ENCODE results near the gene TARBP1.

GRCh38 chr1:234477386-234478151, 1.4 kb downstream of the TARBP1 start:
- TF ChIP-seq MEIS1 (CRISPR knock-in tag; IDR thresholded peaks at IDR 0.05; ENCODE audit: borderline replicate concordance) = no peak
- no peak for TF ChIP-seq CTCF (CRISPR knock-in tag; IDR thresholded peaks at IDR 0.05)
- TF ChIP-seq ELK4 (CRISPR knock-in tag; IDR thresholded peaks at IDR 0.05; ENCODE audit: borderline replicate concordance) = no peak
- TF ChIP-seq ZNF350 (CRISPR knock-in tag; IDR thresholded peaks at IDR 0.05; ENCODE audit: borderline replicate concordance, low read depth) = no peak
- TF ChIP-seq EP300 (IDR thresholded peaks at IDR 0.05; ENCODE audit: low read depth in 2 of 2, low read length in 2 of 2) = no peak
- no peak for TF ChIP-seq EP300 (CRISPR knock-in tag; IDR thresholded peaks at IDR 0.05; ENCODE audit: borderline replicate concordance)
- TF ChIP-seq HDAC2 (CRISPR knock-in tag; IDR thresholded peaks at IDR 0.05) = no peak
- no peak for TF ChIP-seq ATF2 (CRISPR knock-in tag; IDR thresholded peaks at IDR 0.05)
- no peak for TF ChIP-seq MAX (IDR thresholded peaks at IDR 0.05)
- no peak for TF ChIP-seq FOXJ3 (CRISPR knock-in tag; IDR thresholded peaks at IDR 0.05; ENCODE audit: borderline replicate concordance)
- no peak for TF ChIP-seq ZNF331 (CRISPR knock-in tag; IDR thresholded peaks at IDR 0.05)
- TF ChIP-seq BCLAF1 (IDR thresholded peaks at IDR 0.05) = no peak
- no peak for TF ChIP-seq TBP (CRISPR knock-in tag; IDR thresholded peaks at IDR 0.05)
- no peak for TF ChIP-seq BRD4 (CRISPR knock-in tag; IDR thresholded peaks at IDR 0.05)
